Endothelial cell of umbilical vein (primary cell): Measurements from ENCODE around the gene TRAF3IP1. TPM values are rescaled to one million over a fixed set of nuclear protein-coding genes. Genes with fewer than 3 reads are reported as not detected.
A peak's percentile ranks its signal among the peaks of the same experiment; 100 is the strongest.

Experiments used
- BruUV-seq: library from RNA; stranded (reverse); fragments of 400-500 nt; replicated peaks from 2 replicates; lab custom pipeline; 2021; lab: Mats Ljungman, UMichigan
- CTCF ChIA-PET: fragments of 300-600, 350-600 bp; sonication (Branson Sonifier 250); formaldehyde crosslinking; loops from one replicate; lab custom pipeline; 2021; ENCODE audit warnings: antibody characterized with exemption, inconsistent platforms; lab: Charles Lee
- POLR2A ChIA-PET: fragments of 300-600, 350-600 bp; sonication (Branson Sonifier 250); formaldehyde crosslinking; loops from one replicate; lab custom pipeline; 2021; ENCODE audit warnings: antibody characterized with exemption, inconsistent platforms; lab: Charles Lee
- DNase-seq: peaks from one replicate; pipeline ENCODE4 v3.0.0-alpha.2; 2011; ENCODE audit warnings: low read depth, low spot score
- FAIRE-seq: peaks from 2 replicates; lab custom pipeline; 2011; peaks lifted over from hg19 to GRCh38; lab: Jason Lieb, UNC
- H2AFZ ChIP-seq: 2 replicates; pipeline ENCODE4 v1.6.0; 2012; ENCODE audit warnings: low read depth, low read length, control low read depth, inconsistent platforms
- H3K27ac ChIP-seq: 2 replicates; pipeline ENCODE4 v1.5.1; 2011; ENCODE audit warnings: low read depth, mild to moderate bottlenecking, control low read depth, low read length, moderate library complexity; ENCODE audit not compliant: insufficient read depth
- H3K27me3 ChIP-seq, 2 experiments: 2 replicates each; pipeline versions ENCODE4 v1.6.0 to v1.6.1; 2011; ENCODE audit warnings: low read length in 2 of 2, mixed read lengths in 1 of 2; ENCODE audit not compliant: control insufficient read depth in 2 of 2, insufficient read depth in 2 of 2
- H3K36me3 ChIP-seq, 2 experiments: 2 replicates in 1 of 2; 3 replicates in 1 of 2; pipeline ENCODE4 v1.5.1; 2011; ENCODE audit warnings: low read length in 2 of 2, mild to moderate bottlenecking in 1 of 2, moderate library complexity in 1 of 2; ENCODE audit not compliant: control insufficient read depth in 2 of 2, insufficient read depth in 2 of 2; ENCODE audit errors: extremely low read depth in 1 of 2
- H3K4me1 ChIP-seq: 3 replicates; pipeline ENCODE4 v1.5.1; 2011; ENCODE audit warnings: mild to moderate bottlenecking, low read length; ENCODE audit not compliant: control insufficient read depth, insufficient read depth; ENCODE audit errors: extremely low read depth
- H3K4me2 ChIP-seq: 2 replicates; pipeline ENCODE4 v1.6.1; 2011; ENCODE audit warnings: low read length, control low read depth, mixed read lengths; ENCODE audit not compliant: insufficient read depth
- H3K4me3 ChIP-seq, 3 experiments: fragments of 200-600 bp in 1 of 3; sonication (generic), shearing (Covaris generic) in 1 of 3; replicated peaks in 1 of 3; 2 replicates each; pipeline ENCODE4 v1.5.1; 2011 to 2016; ENCODE audit warnings: control low read depth in 3 of 3, low read length in 3 of 3, mild to moderate bottlenecking in 2 of 3, inconsistent platforms in 1 of 3, low read depth in 1 of 3, moderate library complexity in 1 of 3; ENCODE audit not compliant: insufficient read depth in 1 of 3
- H3K79me2 ChIP-seq: 2 replicates; pipeline ENCODE4 v1.6.0; 2012; ENCODE audit warnings: low read length, inconsistent platforms; ENCODE audit not compliant: control insufficient read depth, insufficient read depth
- H3K9ac ChIP-seq: replicated peaks from 2 replicates; pipeline ENCODE3; 2011; ENCODE audit warnings: low read length, control low read depth; ENCODE audit not compliant: insufficient read depth; ENCODE audit errors: extremely low read depth
- H3K9me1 ChIP-seq: replicated peaks from 3 replicates; pipeline ENCODE4 v1.6.0; 2011; ENCODE audit warnings: mild to moderate bottlenecking, low read length; ENCODE audit not compliant: control insufficient read depth, insufficient read depth; ENCODE audit errors: extremely low read depth
- H3K9me3 ChIP-seq: replicated peaks from 2 replicates; pipeline ENCODE4 v1.5.1; 2012; ENCODE audit warnings: low read length, inconsistent platforms; ENCODE audit not compliant: control insufficient read depth, insufficient read depth
- H4K20me1 ChIP-seq: replicated peaks from 2 replicates; pipeline ENCODE3; 2011; ENCODE audit warnings: mild to moderate bottlenecking, low read length; ENCODE audit not compliant: control insufficient read depth, insufficient read depth; ENCODE audit errors: extremely low read depth
- EZH2 ChIP-seq: IDR thresholded peaks from 2 replicates; pipeline ENCODE4 v1.6.1; 2012; ENCODE audit warnings: borderline replicate concordance, low read depth, mild to moderate bottlenecking, moderate library complexity, low read length, inconsistent platforms; ENCODE audit not compliant: severe bottlenecking
- FOS ChIP-seq: IDR thresholded peaks from 2 replicates; pipeline ENCODE4 v1.6.1; 2011; ENCODE audit warnings: mild to moderate bottlenecking, low read length, moderate library complexity, borderline replicate concordance; ENCODE audit not compliant: insufficient read depth
- GATA2 ChIP-seq: IDR thresholded peaks from 2 replicates; pipeline ENCODE4 v1.7.0; 2011; ENCODE audit warnings: low read depth, mild to moderate bottlenecking, moderate library complexity, mixed read lengths, low read length; ENCODE audit not compliant: insufficient read length, insufficient read depth
- JUN ChIP-seq: IDR thresholded peaks from 2 replicates; pipeline ENCODE4 v1.6.1; 2011; ENCODE audit warnings: borderline replicate concordance, low read depth; ENCODE audit not compliant: insufficient read length, insufficient read depth
- MYC ChIP-seq: IDR thresholded peaks from one replicate; pipeline ENCODE4 v1.6.1; 2011; ENCODE audit warnings: mild to moderate bottlenecking, low read depth, low read length
- POLR2A ChIP-seq: IDR thresholded peaks from 2 replicates; pipeline ENCODE4 v1.6.1; 2012; ENCODE audit warnings: low read depth, mild to moderate bottlenecking, control low read depth, low read length
- POLR2AphosphoS5 ChIP-seq: IDR thresholded peaks from 2 replicates; pipeline ENCODE4 v1.6.1; 2012; ENCODE audit warnings: low read depth, mild to moderate bottlenecking, control low read depth, low read length, moderate library complexity; ENCODE audit not compliant: insufficient read depth
- dilution Hi-C: fragments of 300-500 bp; cut with MboI; formaldehyde crosslinking; loops from one replicate; pipeline ENCODE4 v1.15.0; 2019; ENCODE audit warnings: low sequenced_read_pairs; ENCODE audit not compliant: extremely low pct_ligation_motif_present
- intact Hi-C: fragments of 100-400 bp; cut with micrococcal nuclease; formaldehyde crosslinking; loops from one replicate; pipeline ENCODE4 v1.10.0; 2022
- polyA plus RNA-seq, 4 experiments: library from polyadenylated mRNA; depleted of rRNA in 3 of 4; stranded (reverse) in 3 of 4; unstranded in 1 of 4; fragments of >200 nt; gene quantifications; 2 replicates each; pipeline versions ENCODE4 v1.2.1 to v1.2.3, GENCODE V29; 2011 to 2012; ENCODE audit warnings: missing spikeins in 1 of 4
- total RNA-seq: library from RNA; stranded (reverse); gene quantifications from 2 replicates; pipeline ENCODE4 v1.2.3, GENCODE V29; 2021
- TF ChIP-seq, protein P1 (sequence below): IDR thresholded peaks from 2 replicates; pipeline ENCODE4 v1.6.1; 2011; ENCODE audit not compliant: insufficient read depth, insufficient read length
- TF ChIP-seq, protein P2 (sequence below), 2 donors: IDR thresholded peaks; 1 replicate in 1 of 2; 2 replicates in 1 of 2; pipeline ENCODE4 v1.5.1; 2011; ENCODE audit warnings: low read length in 2 of 2, mild to moderate bottlenecking in 2 of 2, moderate library complexity in 2 of 2, control low read depth in 1 of 2, inconsistent platforms in 1 of 2, low read depth in 1 of 2; ENCODE audit not compliant: insufficient read depth in 1 of 2; ENCODE audit errors: extremely low read depth in 1 of 2

The TRAF3IP1 gene
- total and polyA plus RNA-seq, 2 donors (not counting 3 experiments of a cell fraction or from before 2014, with no cell fraction given) = 3.4 to 15.9 TPM

GRCh38 chr2:238433941-238434845, 113.9 kb downstream of the TRAF3IP1 start:
- FAIRE-seq (no peak), DNase-seq (no peak)
- H3K4me1 ChIP-seq = no peaks in the 10 kb centered on the region
- H3K27me3 ChIP-seq = no peaks in the 10 kb centered on the region
- H3K9ac ChIP-seq = no peak overlapping the region
- H3K9me1 ChIP-seq = no peaks in the 10 kb centered on the region
- H4K20me1 ChIP-seq = no peaks in the 10 kb centered on the region
- ChIA-PET CTCF (interaction anchor here (0.7 to 3.1 kb wide), 3 partner anchors 63 to 94 kb away, joined by 3 to 18 read pairs (median 11); no protein-coding TSS in a partner anchor), POLR2A (no interaction called here)
- intact Hi-C loops = no loop called here
- peaks cover 0 to 6% of the 10 kb centered on the region in 2 experiments for H3K36me3 ChIP-seq
- peaks cover 54% of the 10 kb centered on the region for H3K79me2 ChIP-seq
- no peak overlapping the region for H3K4me2 ChIP-seq
- peak overlapping the region; percentile 8 for H3K27ac ChIP-seq
- no peak overlapping the region for H2AFZ ChIP-seq
- dilution Hi-C loops = no loop called here
- TF ChIP-seq GATA2 (no peak), POLR2A (no peak), POLR2AphosphoS5 (no peak), MYC (no peak), EZH2 (no peak), FOS (no peak), JUN (no peak)
- TF ChIP-seq, protein P1, sequence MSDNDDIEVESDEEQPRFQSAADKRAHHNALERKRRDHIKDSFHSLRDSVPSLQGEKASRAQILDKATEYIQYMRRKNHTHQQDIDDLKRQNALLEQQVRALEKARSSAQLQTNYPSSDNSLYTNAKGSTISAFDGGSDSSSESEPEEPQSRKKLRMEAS = no peak
- TF ChIP-seq, protein P2, sequence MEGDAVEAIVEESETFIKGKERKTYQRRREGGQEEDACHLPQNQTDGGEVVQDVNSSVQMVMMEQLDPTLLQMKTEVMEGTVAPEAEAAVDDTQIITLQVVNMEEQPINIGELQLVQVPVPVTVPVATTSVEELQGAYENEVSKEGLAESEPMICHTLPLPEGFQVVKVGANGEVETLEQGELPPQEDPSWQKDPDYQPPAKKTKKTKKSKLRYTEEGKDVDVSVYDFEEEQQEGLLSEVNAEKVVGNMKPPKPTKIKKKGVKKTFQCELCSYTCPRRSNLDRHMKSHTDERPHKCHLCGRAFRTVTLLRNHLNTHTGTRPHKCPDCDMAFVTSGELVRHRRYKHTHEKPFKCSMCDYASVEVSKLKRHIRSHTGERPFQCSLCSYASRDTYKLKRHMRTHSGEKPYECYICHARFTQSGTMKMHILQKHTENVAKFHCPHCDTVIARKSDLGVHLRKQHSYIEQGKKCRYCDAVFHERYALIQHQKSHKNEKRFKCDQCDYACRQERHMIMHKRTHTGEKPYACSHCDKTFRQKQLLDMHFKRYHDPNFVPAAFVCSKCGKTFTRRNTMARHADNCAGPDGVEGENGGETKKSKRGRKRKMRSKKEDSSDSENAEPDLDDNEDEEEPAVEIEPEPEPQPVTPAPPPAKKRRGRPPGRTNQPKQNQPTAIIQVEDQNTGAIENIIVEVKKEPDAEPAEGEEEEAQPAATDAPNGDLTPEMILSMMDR (IDR thresholded peaks at IDR 0.05; ENCODE audit: extremely low read depth in 1 of 2, insufficient read depth in 1 of 2, low read depth in 1 of 2, low read length in 2 of 2) = no peak
- no peak overlapping the region for H3K4me3 ChIP-seq
- no peaks in the 10 kb centered on the region for H3K9me3 ChIP-seq
- no TSS peak for BruUV-seq
